HL-60 (cell line): Measurements from ENCODE around the gene ORC4.

Source experiments
- CTCF ChIP-seq: IDR thresholded peaks from one replicate; pipeline ENCODE4 v1.5.1; 2011; ENCODE audit warnings: low read length, control low read depth, inconsistent platforms; ENCODE audit not compliant: insufficient read depth
- GABPA ChIP-seq: IDR thresholded peaks from 2 replicates; pipeline ENCODE4 v1.6.1; 2012; ENCODE audit warnings: low read depth
- POLR2AphosphoS5 ChIP-seq: IDR thresholded peaks from 2 replicates; pipeline ENCODE4 v1.6.1; 2012; ENCODE audit warnings: low read depth
- REST ChIP-seq: IDR thresholded peaks from 2 replicates; pipeline ENCODE4 v1.6.1; 2012; ENCODE audit warnings: low read depth; ENCODE audit not compliant: insufficient replicate concordance

- TF ChIP-seq CTCF (no peak), REST (no peak), POLR2AphosphoS5 (no peak), GABPA (no peak)
These were observed 106.6 kb downstream of the ORC4 start for GRCh38 chr2:147913701-147914480.
